Chondrocyte (in vitro differentiated cells): ENCODE data around the gene FETUB. TPM values are rescaled to one million over a fixed set of nuclear protein-coding genes. Genes with fewer than 3 reads are reported as not detected.

Experiments
- DNase-seq: peaks from one replicate; pipeline ENCODE4 v3.0.0; 2021; ENCODE audit warnings: mixed read lengths, low spot score
- H3K27ac Mint-ChIP-seq: one replicate; pipeline ENCODE4 v1.8.0; 2021; ENCODE audit warnings: mild to moderate bottlenecking, moderate library complexity, mixed read lengths; ENCODE audit not compliant: unreplicated experiment
- H3K27me3 Mint-ChIP-seq: 2 replicates; pipeline ENCODE4 v1.8.0; 2021; ENCODE audit warnings: low read depth, mixed read lengths
- H3K36me3 Mint-ChIP-seq: 2 replicates; pipeline ENCODE4 v1.8.0; 2021; ENCODE audit warnings: low read depth, mixed read lengths
- H3K4me1 Mint-ChIP-seq: 2 replicates; pipeline ENCODE4 v1.8.0; 2021; ENCODE audit warnings: low read depth, mild to moderate bottlenecking, mixed read lengths
- H3K4me3 Mint-ChIP-seq: one replicate; pipeline ENCODE4 v1.8.0; 2021; ENCODE audit warnings: mild to moderate bottlenecking, moderate library complexity, mixed read lengths; ENCODE audit not compliant: unreplicated experiment
- H3K9me3 Mint-ChIP-seq: 2 replicates; pipeline ENCODE4 v1.8.0; 2021; ENCODE audit warnings: low read depth, mixed read lengths
- total RNA-seq: library from RNA; stranded (reverse); gene quantifications from 3 replicates; pipeline ENCODE4 v1.2.1, GENCODE V29; 2021
- TF ChIP-seq, protein P1 (sequence below): fragments of 200-600 bp; sonication (generic); IDR thresholded peaks from 2 replicates; pipeline ENCODE4 v1.5.0; 2021; ENCODE audit warnings: antibody characterized with exemption, mild to moderate bottlenecking, moderate library complexity

Gene FETUB
- total RNA-seq, 1 donor from 2014 or later: not detected

DNA sequence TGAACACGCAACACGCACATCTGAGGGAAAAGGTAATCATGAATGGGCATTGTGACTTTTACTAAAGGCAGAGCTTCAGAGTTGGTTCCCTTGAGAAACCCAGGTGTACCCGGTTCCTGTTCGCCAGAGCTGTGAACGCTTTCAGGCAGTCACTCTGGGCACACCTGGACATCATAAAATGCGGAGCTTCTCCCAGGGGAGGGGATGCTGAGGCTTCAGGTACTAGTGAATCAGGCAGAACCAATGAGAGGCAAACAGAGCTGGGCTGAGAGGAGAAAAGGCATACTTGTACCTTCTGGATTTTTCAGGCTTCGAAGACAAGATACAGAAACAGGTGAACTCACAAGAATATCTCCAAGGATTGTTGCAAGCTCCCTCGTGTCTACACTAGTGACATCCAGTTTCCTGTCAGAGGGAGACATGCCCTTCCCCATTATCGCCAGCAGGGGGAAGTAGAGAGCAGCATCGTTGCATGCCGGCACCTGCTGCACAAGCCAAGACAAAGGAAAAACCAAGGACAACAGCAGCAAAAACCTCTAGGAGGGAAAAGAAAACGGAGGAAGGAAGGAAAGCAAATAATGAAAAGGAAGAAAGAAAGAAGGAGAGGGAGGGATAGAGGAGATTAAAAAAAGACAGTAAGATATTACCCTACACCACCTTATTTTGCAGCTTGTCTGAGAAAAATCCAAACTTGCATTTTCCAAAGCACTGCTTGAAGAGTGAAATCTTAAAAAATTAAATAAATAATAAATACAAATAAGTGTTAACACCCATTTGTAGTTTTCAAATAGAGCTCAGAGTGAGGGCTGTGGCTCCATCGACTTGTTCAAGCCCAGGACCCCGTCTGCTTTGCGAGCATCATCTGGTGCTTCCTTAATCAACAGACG lies 25.4 kb upstream of the FETUB start:
- H3K4me1 Mint-ChIP-seq: peaks cover 38% of the 10 kb centered on the region
- H3K4me3 Mint-ChIP-seq: no peak overlapping the region
- TF ChIP-seq, protein P1, sequence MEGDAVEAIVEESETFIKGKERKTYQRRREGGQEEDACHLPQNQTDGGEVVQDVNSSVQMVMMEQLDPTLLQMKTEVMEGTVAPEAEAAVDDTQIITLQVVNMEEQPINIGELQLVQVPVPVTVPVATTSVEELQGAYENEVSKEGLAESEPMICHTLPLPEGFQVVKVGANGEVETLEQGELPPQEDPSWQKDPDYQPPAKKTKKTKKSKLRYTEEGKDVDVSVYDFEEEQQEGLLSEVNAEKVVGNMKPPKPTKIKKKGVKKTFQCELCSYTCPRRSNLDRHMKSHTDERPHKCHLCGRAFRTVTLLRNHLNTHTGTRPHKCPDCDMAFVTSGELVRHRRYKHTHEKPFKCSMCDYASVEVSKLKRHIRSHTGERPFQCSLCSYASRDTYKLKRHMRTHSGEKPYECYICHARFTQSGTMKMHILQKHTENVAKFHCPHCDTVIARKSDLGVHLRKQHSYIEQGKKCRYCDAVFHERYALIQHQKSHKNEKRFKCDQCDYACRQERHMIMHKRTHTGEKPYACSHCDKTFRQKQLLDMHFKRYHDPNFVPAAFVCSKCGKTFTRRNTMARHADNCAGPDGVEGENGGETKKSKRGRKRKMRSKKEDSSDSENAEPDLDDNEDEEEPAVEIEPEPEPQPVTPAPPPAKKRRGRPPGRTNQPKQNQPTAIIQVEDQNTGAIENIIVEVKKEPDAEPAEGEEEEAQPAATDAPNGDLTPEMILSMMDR: peak; percentile 97
- no peak for DNase-seq
- no peaks in the 10 kb centered on the region for H3K9me3 Mint-ChIP-seq
- no peaks in the 10 kb centered on the region for H3K36me3 Mint-ChIP-seq
- H3K27ac Mint-ChIP-seq: peak overlapping the region; percentile 52
- H3K27me3 Mint-ChIP-seq: peaks cover 9% of the 10 kb centered on the region

DNA sequence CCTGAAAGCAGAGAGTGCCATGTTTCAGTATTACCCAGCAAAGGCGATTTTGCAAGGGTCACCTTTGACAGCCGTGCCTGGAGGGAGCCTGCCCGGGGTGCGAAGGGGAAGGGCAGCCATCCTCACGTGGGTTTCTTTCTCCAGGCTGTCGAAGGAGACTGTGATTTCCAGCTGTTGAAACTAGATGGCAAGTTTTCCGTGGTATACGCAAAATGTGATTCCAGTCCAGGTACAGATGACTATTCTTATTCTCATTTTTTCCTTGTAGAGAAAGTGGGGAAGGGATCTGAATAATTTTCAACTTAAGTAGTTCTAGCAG lies 23.9 kb upstream of the FETUB start:
- Mint-ChIP-seq H3K27me3 (peaks cover 11% of the 10 kb centered on the region), H3K4me1 (peaks cover 38% of the 10 kb centered on the region), H3K9me3 (no peaks in the 10 kb centered on the region), H3K27ac (no peak overlapping the region), H3K4me3 (no peak overlapping the region), H3K36me3 (no peaks in the 10 kb centered on the region)
- DNase-seq: no peak
- TF ChIP-seq, protein P1: no peak

DNA sequence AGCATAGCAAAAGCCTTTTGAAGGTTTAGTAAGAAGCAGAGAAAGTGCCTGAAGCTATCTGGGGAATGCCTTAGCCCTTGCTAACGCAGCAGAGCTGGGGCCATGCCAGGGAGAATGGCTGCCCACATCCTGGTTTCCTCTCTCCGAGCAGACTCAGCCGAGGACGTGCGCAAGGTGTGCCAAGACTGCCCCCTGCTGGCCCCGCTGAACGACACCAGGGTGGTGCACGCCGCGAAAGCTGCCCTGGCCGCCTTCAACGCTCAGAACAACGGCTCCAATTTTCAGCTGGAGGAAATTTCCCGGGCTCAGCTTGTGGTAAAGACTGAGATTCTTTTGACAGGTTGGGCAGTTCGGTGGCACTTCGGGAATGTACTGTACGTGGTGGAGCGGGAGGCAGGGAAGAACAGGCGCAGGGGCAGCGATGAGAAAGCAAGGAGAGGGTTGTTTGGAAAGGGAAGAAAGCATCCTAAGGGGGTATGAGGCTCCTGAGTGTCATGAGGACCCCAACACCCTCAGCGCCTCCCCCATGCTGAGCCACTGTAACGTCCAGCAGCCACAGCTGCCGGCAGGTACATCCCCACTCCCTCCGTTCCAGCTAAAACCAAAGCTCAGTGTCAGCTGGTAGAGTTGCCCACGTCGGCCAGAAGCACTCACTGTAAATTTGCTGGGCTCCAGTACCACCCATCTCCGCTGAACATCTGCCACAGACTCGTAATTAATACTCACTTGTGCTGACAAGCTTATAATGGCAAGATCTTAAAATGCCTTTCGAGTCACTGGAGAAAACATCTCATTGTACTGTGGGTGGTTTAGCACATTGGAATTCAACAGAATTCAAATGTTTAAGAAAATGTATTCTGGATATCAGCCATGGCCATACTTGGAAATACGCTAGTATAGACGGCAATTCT lies 22.9 kb upstream of the FETUB start:
- Mint-ChIP-seq H3K36me3 (no peaks in the 10 kb centered on the region), H3K27ac (peak overlapping the region; percentile 70), H3K27me3 (peaks cover 13% of the 10 kb centered on the region), H3K4me1 (peaks cover 38% of the 10 kb centered on the region), H3K4me3 (peak overlapping the region; percentile 61), H3K9me3 (no peaks in the 10 kb centered on the region)
- DNase-seq: peak; percentile 96
- TF ChIP-seq, protein P1: peak; percentile 93

DNA sequence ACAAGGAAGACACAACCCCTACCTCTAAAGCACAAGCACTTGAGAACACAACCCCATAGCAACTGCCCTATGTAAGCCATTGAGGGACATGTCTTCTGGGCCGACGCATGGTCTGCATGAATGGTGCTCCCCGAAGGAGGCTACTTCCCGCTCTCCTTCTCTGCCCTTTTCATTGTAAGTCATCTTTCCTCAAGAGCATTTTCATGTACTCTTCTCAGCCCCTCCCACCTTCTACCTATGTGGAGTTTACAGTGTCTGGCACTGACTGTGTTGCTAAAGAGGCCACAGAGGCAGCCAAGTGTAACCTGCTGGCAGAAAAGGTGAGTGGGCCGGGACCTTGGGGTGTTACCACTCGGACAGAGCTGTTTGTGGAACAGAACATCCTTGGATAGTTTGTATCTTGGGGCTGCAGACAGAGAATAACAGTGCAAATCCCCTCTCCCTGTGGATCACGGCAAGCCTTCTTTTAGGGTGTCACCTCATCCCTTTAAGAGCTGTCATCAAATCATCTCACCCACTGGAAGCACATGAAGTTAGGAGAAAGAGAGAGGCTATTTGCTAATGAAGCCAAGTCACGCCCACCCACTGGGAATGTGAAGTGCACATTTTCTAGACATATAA lies 21.8 kb upstream of the FETUB start:
- Mint-ChIP-seq H3K4me1 (peaks cover 34% of the 10 kb centered on the region), H3K4me3 (no peak overlapping the region), H3K9me3 (no peaks in the 10 kb centered on the region), H3K27ac (no peak overlapping the region), H3K36me3 (no peaks in the 10 kb centered on the region), H3K27me3 (peaks cover 18% of the 10 kb centered on the region)
- no peak for DNase-seq
- TF ChIP-seq, protein P1: no peak

DNA sequence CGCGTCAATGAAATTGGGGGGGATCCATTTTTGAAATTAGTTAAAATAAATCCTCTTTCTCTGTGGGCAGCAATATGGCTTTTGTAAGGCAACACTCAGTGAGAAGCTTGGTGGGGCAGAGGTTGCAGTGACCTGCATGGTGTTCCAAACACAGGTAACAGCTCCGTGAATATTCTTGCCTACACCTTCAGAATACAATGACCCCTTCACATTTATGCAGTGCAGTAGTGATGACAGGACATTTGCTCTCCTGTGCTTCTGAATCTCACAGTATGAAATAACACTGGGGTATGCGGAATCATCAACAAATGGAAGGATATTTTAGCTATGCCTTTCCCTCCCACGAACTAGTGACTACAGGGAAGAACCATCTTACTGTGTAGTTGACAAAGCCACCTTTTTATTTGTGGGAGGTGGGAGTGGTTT lies 20.4 kb upstream of the FETUB start:
- Mint-ChIP-seq H3K4me3 (no peak overlapping the region), H3K4me1 (peaks cover 20% of the 10 kb centered on the region), H3K9me3 (no peaks in the 10 kb centered on the region), H3K27me3 (peaks cover 18% of the 10 kb centered on the region), H3K36me3 (no peaks in the 10 kb centered on the region), H3K27ac (no peak overlapping the region)
- no peak for DNase-seq
- TF ChIP-seq, protein P1: no peak
